ENCODE data around the gene XPO6. TPM values are rescaled to one million over a fixed set of nuclear protein-coding genes. Genes with fewer than 3 reads are reported as not detected.

The XPO6 gene
- total RNA-seq, 1 donor from 2014 or later = 232 TPM

- H3K4me3 Mint-ChIP-seq (ENCODE audit: unreplicated experiment) = no peak overlapping the region
- H3K4me1 Mint-ChIP-seq (ENCODE audit: low read depth, unreplicated experiment) = no peaks in the 10 kb centered on the region
- TF ChIP-seq CTCF (IDR thresholded peaks at IDR 0.05; ENCODE audit: partially characterized antibody, unreplicated experiment) = no peak
- H3K27me3 Mint-ChIP-seq (ENCODE audit: unreplicated experiment) = peaks cover 6% of the 10 kb centered on the region
- H3K36me3 Mint-ChIP-seq (ENCODE audit: unreplicated experiment) = no peaks in the 10 kb centered on the region
- no peak for DNase-seq
- no peaks in the 10 kb centered on the region for H3K9me3 Mint-ChIP-seq (ENCODE audit: unreplicated experiment)
- H3K27ac Mint-ChIP-seq (ENCODE audit: unreplicated experiment) = no peak overlapping the region
Observed at GRCh38 chr16:28218109-28218508, 6.3 kb upstream of the XPO6 start.

- TF ChIP-seq CTCF (IDR thresholded peaks at IDR 0.05; ENCODE audit: partially characterized antibody, unreplicated experiment) = no peak
- no peak overlapping the region for H3K4me3 Mint-ChIP-seq (ENCODE audit: unreplicated experiment)
- no peak for DNase-seq
- no peak overlapping the region for H3K27ac Mint-ChIP-seq (ENCODE audit: unreplicated experiment)
- H3K27me3 Mint-ChIP-seq (ENCODE audit: unreplicated experiment) = peaks cover 6% of the 10 kb centered on the region
- H3K4me1 Mint-ChIP-seq (ENCODE audit: low read depth, unreplicated experiment) = no peaks in the 10 kb centered on the region
- H3K9me3 Mint-ChIP-seq (ENCODE audit: unreplicated experiment) = no peaks in the 10 kb centered on the region
- no peaks in the 10 kb centered on the region for H3K36me3 Mint-ChIP-seq (ENCODE audit: unreplicated experiment)
Observed at GRCh38 chr16:28217326-28217725, 5.6 kb upstream of the XPO6 start.

GRCh38 chr16:28213396-28213795 lies 1.6 kb upstream of the XPO6 start:
- peaks cover 7% of the 10 kb centered on the region for H3K9me3 Mint-ChIP-seq (ENCODE audit: unreplicated experiment)
- TF ChIP-seq CTCF (IDR thresholded peaks at IDR 0.05; ENCODE audit: partially characterized antibody, unreplicated experiment) = no peak
- peaks cover 7% of the 10 kb centered on the region for H3K27me3 Mint-ChIP-seq (ENCODE audit: unreplicated experiment)
- H3K36me3 Mint-ChIP-seq (ENCODE audit: unreplicated experiment) = peaks cover 4% of the 10 kb centered on the region
- peaks cover 8% of the 10 kb centered on the region for H3K4me1 Mint-ChIP-seq (ENCODE audit: low read depth, unreplicated experiment)
- H3K4me3 Mint-ChIP-seq (ENCODE audit: unreplicated experiment) = no peak overlapping the region
- no peak for DNase-seq
- no peak overlapping the region for H3K27ac Mint-ChIP-seq (ENCODE audit: unreplicated experiment)

- H3K36me3 Mint-ChIP-seq (ENCODE audit: unreplicated experiment) = peaks cover 4% of the 10 kb centered on the region
- peak overlapping the region; percentile 96 for H3K4me3 Mint-ChIP-seq (ENCODE audit: unreplicated experiment)
- H3K4me1 Mint-ChIP-seq (ENCODE audit: low read depth, unreplicated experiment) = peaks cover 8% of the 10 kb centered on the region
- peaks cover 7% of the 10 kb centered on the region for H3K27me3 Mint-ChIP-seq (ENCODE audit: unreplicated experiment)
- H3K27ac Mint-ChIP-seq (ENCODE audit: unreplicated experiment) = peak overlapping the region; percentile 86
- H3K9me3 Mint-ChIP-seq (ENCODE audit: unreplicated experiment) = peaks cover 7% of the 10 kb centered on the region
- no peak for DNase-seq
- no peak for TF ChIP-seq CTCF (IDR thresholded peaks at IDR 0.05; ENCODE audit: partially characterized antibody, unreplicated experiment)
Observed at GRCh38 chr16:28212532-28212873, 738 bp upstream of the XPO6 start.

- Mint-ChIP-seq H3K4me3 (ENCODE audit: unreplicated experiment) (peak overlapping the region; percentile 95), H3K27ac (ENCODE audit: unreplicated experiment) (peak overlapping the region; percentile 86), H3K27me3 (ENCODE audit: unreplicated experiment) (peaks cover 7% of the 10 kb centered on the region), H3K36me3 (ENCODE audit: unreplicated experiment) (peaks cover 4% of the 10 kb centered on the region), H3K9me3 (ENCODE audit: unreplicated experiment) (peaks cover 7% of the 10 kb centered on the region), H3K4me1 (ENCODE audit: low read depth, unreplicated experiment) (peaks cover 8% of the 10 kb centered on the region)
- peak; percentile 80 for DNase-seq
- no peak for TF ChIP-seq CTCF (IDR thresholded peaks at IDR 0.05; ENCODE audit: partially characterized antibody, unreplicated experiment)
Observed at GRCh38 chr16:28210979-28211588, 681 bp downstream of the XPO6 start.
